Trophoblast cell (in vitro differentiated cells and primary cell): ENCODE results near the gene WNK2.
"Not testable (repeated sequence)": the region's sequence is repeated elsewhere in the genome, so short reads cannot be mapped to it uniquely, and the experiment has no call there.

Experiments
- DNase-seq, 2 donors: peaks; one replicate each; pipeline ENCODE4 v3.0.0-alpha.2; 2016
- H2AFZ ChIP-seq: 2 replicates; pipeline ENCODE4 v1.6.1; 2013; ENCODE audit warnings: low read length, moderate library complexity, mild to moderate bottlenecking; ENCODE audit not compliant: insufficient read depth, poor library complexity
- H2AK5ac ChIP-seq: 2 replicates; pipeline ENCODE4 v1.6.1; 2013; ENCODE audit warnings: mild to moderate bottlenecking, low read length
- H2BK120ac ChIP-seq: 2 replicates; pipeline ENCODE4 v1.6.1; 2013; ENCODE audit warnings: low read length, mild to moderate bottlenecking, moderate library complexity; ENCODE audit not compliant: insufficient read depth, poor library complexity
- H2BK12ac ChIP-seq: 2 replicates; pipeline ENCODE4 v1.6.1; 2013; ENCODE audit warnings: mild to moderate bottlenecking, low read length, moderate library complexity
- H2BK5ac ChIP-seq: 2 replicates; pipeline ENCODE4 v1.6.1; 2013; ENCODE audit warnings: low read length, low read depth, moderate library complexity, mild to moderate bottlenecking; ENCODE audit not compliant: poor library complexity
- H3K14ac ChIP-seq: 2 replicates; pipeline ENCODE4 v1.6.1; 2013; ENCODE audit warnings: mild to moderate bottlenecking, low read length
- H3K18ac ChIP-seq: 2 replicates; pipeline ENCODE4 v1.6.1; 2013; ENCODE audit warnings: mild to moderate bottlenecking, low read length
- H3K23ac ChIP-seq: 2 replicates; pipeline ENCODE4 v1.6.1; 2013; ENCODE audit warnings: low read length
- H3K27ac ChIP-seq: 2 replicates; pipeline ENCODE4 v1.5.1; 2013; ENCODE audit warnings: low read depth, mild to moderate bottlenecking, inconsistent platforms, low read length, moderate library complexity
- H3K27me3 ChIP-seq: 2 replicates; pipeline ENCODE4 v1.6.1; 2013; ENCODE audit warnings: inconsistent platforms, mild to moderate bottlenecking, low read length, moderate library complexity; ENCODE audit not compliant: insufficient read depth
- H3K36me3 ChIP-seq, 2 experiments: 1 replicate in 1 of 2; 2 replicates in 1 of 2; pipeline ENCODE4 v1.6.1; 2013; ENCODE audit warnings: low read length in 2 of 2, mild to moderate bottlenecking in 2 of 2, moderate library complexity in 1 of 2; ENCODE audit not compliant: insufficient read depth in 2 of 2, control insufficient read depth in 1 of 2
- H3K4ac ChIP-seq: 2 replicates; pipeline ENCODE4 v1.6.1; 2013; ENCODE audit warnings: low read depth, mild to moderate bottlenecking, low read length, moderate library complexity
- H3K4me1 ChIP-seq, 2 experiments: 1 replicate in 1 of 2; 2 replicates in 1 of 2; pipeline ENCODE4 v1.6.1; 2013; ENCODE audit warnings: low read length in 2 of 2, mild to moderate bottlenecking in 2 of 2, moderate library complexity in 1 of 2; ENCODE audit not compliant: insufficient read depth in 2 of 2, control insufficient read depth in 1 of 2
- H3K4me2 ChIP-seq: 2 replicates; pipeline ENCODE4 v1.6.1; 2013; ENCODE audit warnings: inconsistent platforms, mild to moderate bottlenecking, low read length, moderate library complexity
- H3K4me3 ChIP-seq: 2 replicates; pipeline ENCODE4 v1.5.1; 2013; ENCODE audit warnings: mild to moderate bottlenecking, low read depth, low read length, inconsistent platforms
- H3K79me1 ChIP-seq: one replicate; pipeline ENCODE4 v1.6.1; 2013; ENCODE audit warnings: low read length
- H3K79me2 ChIP-seq: 2 replicates; pipeline ENCODE4 v1.6.1; 2013; ENCODE audit warnings: low read length, mild to moderate bottlenecking; ENCODE audit not compliant: control insufficient read depth, insufficient read depth, poor library complexity
- H3K9ac ChIP-seq: 2 replicates; pipeline ENCODE4 v1.6.1; 2013; ENCODE audit warnings: mild to moderate bottlenecking, low read length
- H3K9me3 ChIP-seq: 2 replicates; pipeline ENCODE4 v1.6.1; 2013; ENCODE audit warnings: low read depth, mild to moderate bottlenecking, control low read depth, inconsistent platforms, low read length; ENCODE audit not compliant: insufficient read depth
- H4K12ac ChIP-seq: 2 replicates; pipeline ENCODE4 v1.6.1; 2013; ENCODE audit warnings: low read depth, mild to moderate bottlenecking, low read length, moderate library complexity
- H4K8ac ChIP-seq: 2 replicates; pipeline ENCODE4 v1.6.1; 2013; ENCODE audit warnings: low read depth, mild to moderate bottlenecking, low read length, moderate library complexity
- H4K91ac ChIP-seq: one replicate; pipeline ENCODE4 v1.6.1; 2013; ENCODE audit warnings: low read depth, mild to moderate bottlenecking, low read length, moderate library complexity
- WGBS: extraction: QIAGEN DNeasy Blood & Tissue Kit; methylation state at CpG from one replicate; pipeline ENCODE4 v1.1.7; 2013; ENCODE audit warnings: missing lambda C conversion rate; ENCODE audit not compliant: insufficient read length, insufficient coverage; ENCODE audit errors: extremely low coverage; 5-methylcytosine and 5-hydroxymethylcytosine counted together

Gene WNK2

DNA sequence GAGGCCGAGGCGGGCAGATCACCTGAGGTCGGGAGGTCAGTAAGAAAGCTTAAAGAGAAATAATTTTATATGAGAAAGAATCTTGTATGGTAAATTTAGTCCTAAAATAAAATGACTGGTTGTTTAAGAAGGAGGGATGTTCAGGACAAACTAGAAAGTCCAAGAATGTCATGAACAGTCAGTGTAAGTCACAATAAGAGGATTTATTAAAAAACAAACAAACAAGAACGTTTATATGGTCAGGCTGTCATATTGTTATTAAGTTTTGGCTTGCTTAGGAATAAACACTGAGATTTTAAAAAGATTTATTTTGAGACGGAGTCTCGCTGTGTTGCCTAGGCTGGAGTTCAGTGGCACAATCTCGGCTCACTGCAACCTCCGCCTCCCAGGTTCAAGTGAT, 176.0 kb downstream of the WNK2 start:
- not testable (repeated sequence) for H3K27ac ChIP-seq, H3K4me3 ChIP-seq, H4K91ac ChIP-seq, H3K27me3 ChIP-seq, H3K79me2 ChIP-seq, H3K4ac ChIP-seq, H2BK5ac ChIP-seq, H2BK12ac ChIP-seq, H2BK120ac ChIP-seq, H3K18ac ChIP-seq, H3K9ac ChIP-seq, H3K4me1 ChIP-seq, H2AFZ ChIP-seq, H4K12ac ChIP-seq, H2AK5ac ChIP-seq, H3K9me3 ChIP-seq, DNase-seq, H3K23ac ChIP-seq, H4K8ac ChIP-seq, H3K4me2 ChIP-seq, H3K79me1 ChIP-seq, H3K14ac ChIP-seq, H3K36me3 ChIP-seq
- no CpG with 5 or more reads among the region's 8 CpGs for WGBS

GRCh38 chr9:93361995-93362394, 178.1 kb downstream of the WNK2 start:
- Histone ChIP-seq H3K14ac (no peak overlapping the region), H3K23ac (no peak overlapping the region), H2BK12ac (no peak overlapping the region), H4K8ac (no peak overlapping the region), H3K18ac (no peak overlapping the region), H2BK5ac (no peak overlapping the region), H3K4me2 (no peak overlapping the region), H3K36me3 (no peaks in the 10 kb centered on the region), H4K12ac (no peak overlapping the region), H3K79me1 (no peaks in the 10 kb centered on the region), H3K4me1 (no peaks in the 10 kb centered on the region), H3K79me2 (no peaks in the 10 kb centered on the region), H3K9ac (no peak overlapping the region), H3K27me3 (no peaks in the 10 kb centered on the region), H2BK120ac (no peak overlapping the region), H4K91ac (no peak overlapping the region), H3K4ac (no peak overlapping the region), H3K27ac (no peak overlapping the region), H2AFZ (no peak overlapping the region), H3K9me3 (peaks cover 9% of the 10 kb centered on the region), H3K4me3 (no peak overlapping the region), H2AK5ac (no peak overlapping the region)
- no peak for DNase-seq
- no CpG with 5 or more reads among the region's 3 CpGs for WGBS

- Histone ChIP-seq H3K4me2 (no peak overlapping the region), H3K14ac (no peak overlapping the region)
- WGBS: no CpG with 5 or more reads among the region's 2 CpGs
Measured at GRCh38 chr9:93364734-93365426, 180.9 kb downstream of the WNK2 start.

DNA sequence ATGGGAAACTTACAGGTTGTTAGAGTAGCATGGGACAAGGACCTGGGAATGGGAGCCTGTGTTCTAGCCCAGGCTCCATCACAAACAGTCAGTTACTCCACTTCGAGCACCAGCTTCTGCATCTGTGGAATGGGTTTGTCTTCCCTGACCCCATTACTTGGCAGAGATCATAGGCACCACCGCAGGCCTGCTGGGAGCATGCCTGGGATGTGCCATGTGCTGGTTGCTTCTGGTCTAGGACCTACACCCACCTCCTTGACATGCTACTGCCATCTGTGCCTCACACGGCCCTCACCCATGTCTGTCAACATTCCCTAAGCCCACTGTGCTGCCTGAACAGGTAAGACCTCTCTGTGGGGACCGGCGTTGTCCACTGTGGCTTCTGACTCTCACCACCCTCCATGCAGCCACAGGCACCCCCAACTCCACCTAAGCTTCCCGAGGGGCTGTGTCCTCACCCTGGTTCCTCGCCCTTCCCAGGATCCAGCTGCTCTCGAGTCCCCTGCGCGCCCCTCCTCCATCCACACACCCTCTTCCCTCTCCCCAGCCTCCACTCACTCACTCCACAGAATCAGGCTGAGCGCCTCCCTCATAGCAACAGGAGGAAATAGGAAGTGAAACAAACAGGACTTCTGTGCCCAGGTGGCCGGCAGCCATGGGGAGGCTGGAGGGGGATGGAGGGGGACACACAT, 181.6 kb downstream of the WNK2 start:
- H3K79me1 ChIP-seq: no peaks in the 10 kb centered on the region
- H3K36me3 ChIP-seq: no peaks in the 10 kb centered on the region
- no peak overlapping the region for H3K9ac ChIP-seq
- no peak overlapping the region for H2BK12ac ChIP-seq
- no peak overlapping the region for H3K4ac ChIP-seq
- H2BK120ac ChIP-seq: no peak overlapping the region
- H4K12ac ChIP-seq: no peak overlapping the region
- peak overlapping the region; percentile 30 for H3K4me3 ChIP-seq
- no peak overlapping the region for H3K14ac ChIP-seq
- no peak overlapping the region for H2AFZ ChIP-seq
- H3K79me2 ChIP-seq: no peaks in the 10 kb centered on the region
- no peak overlapping the region for H3K27ac ChIP-seq
- H3K4me2 ChIP-seq: no peak overlapping the region
- no peak overlapping the region for H2BK5ac ChIP-seq
- H3K4me1 ChIP-seq: no peaks in the 10 kb centered on the region
- no peak overlapping the region for H2AK5ac ChIP-seq
- H4K91ac ChIP-seq: no peak overlapping the region
- no peak for DNase-seq
- no peak overlapping the region for H3K18ac ChIP-seq
- no peaks in the 10 kb centered on the region for H3K27me3 ChIP-seq
- H3K9me3 ChIP-seq: peaks cover 7% of the 10 kb centered on the region
- WGBS: no CpG with 5 or more reads among the region's 12 CpGs
- no peak overlapping the region for H3K23ac ChIP-seq
- no peak overlapping the region for H4K8ac ChIP-seq

More at GRCh38 chr9:93364734-93365426, 180.9 kb downstream of the WNK2 start:
- no peak overlapping the region for H2AFZ ChIP-seq
- peaks cover 9% of the 10 kb centered on the region for H3K9me3 ChIP-seq
- no peaks in the 10 kb centered on the region for H3K27me3 ChIP-seq
- H4K12ac ChIP-seq: no peak overlapping the region
- H2BK12ac ChIP-seq: no peak overlapping the region
- no peak overlapping the region for H3K27ac ChIP-seq
- no peak overlapping the region for H2BK5ac ChIP-seq
- no peak overlapping the region for H3K23ac ChIP-seq
- no peak overlapping the region for H3K4ac ChIP-seq
- no peaks in the 10 kb centered on the region for H3K79me1 ChIP-seq
- H3K4me1 ChIP-seq: no peaks in the 10 kb centered on the region
- H2BK120ac ChIP-seq: no peak overlapping the region
- H3K4me3 ChIP-seq: no peak overlapping the region
- no peak overlapping the region for H3K9ac ChIP-seq
- H3K18ac ChIP-seq: no peak overlapping the region
- H4K8ac ChIP-seq: no peak overlapping the region
- no peak overlapping the region for H2AK5ac ChIP-seq
- H3K36me3 ChIP-seq: no peaks in the 10 kb centered on the region
- H3K79me2 ChIP-seq: no peaks in the 10 kb centered on the region
- no peak overlapping the region for H4K91ac ChIP-seq
- DNase-seq: no peak
